Neuronal stem cell (in vitro differentiated cells): ENCODE measurements around the gene GRAMD4.

Source experiments
- DNase-seq: peaks from one replicate; pipeline ENCODE4 v3.0.0-alpha.2; 2013; ENCODE audit warnings: low spot score
- H2AFZ ChIP-seq: one replicate; pipeline ENCODE4 v1.6.1; 2013; ENCODE audit warnings: mild to moderate bottlenecking, low read length, inconsistent platforms
- H2AK5ac ChIP-seq: 2 replicates; pipeline ENCODE4 v1.6.1; 2013; ENCODE audit warnings: low read depth, mild to moderate bottlenecking, inconsistent platforms, low read length, moderate library complexity, mixed read lengths
- H2BK120ac ChIP-seq: 2 replicates; pipeline ENCODE4 v1.6.1; 2013; ENCODE audit warnings: low read depth, mild to moderate bottlenecking, inconsistent platforms, low read length, moderate library complexity, mixed read lengths
- H2BK12ac ChIP-seq: one replicate; pipeline ENCODE4 v1.6.1; 2013; ENCODE audit warnings: low read length, inconsistent platforms
- H2BK15ac ChIP-seq: 2 replicates; pipeline ENCODE4 v1.6.1; 2013; ENCODE audit warnings: mild to moderate bottlenecking, low read length, inconsistent platforms, mixed read lengths
- H2BK5ac ChIP-seq: one replicate; pipeline ENCODE4 v1.6.1; 2013; ENCODE audit warnings: inconsistent platforms, mild to moderate bottlenecking, low read length, moderate library complexity
- H3K14ac ChIP-seq: one replicate; pipeline ENCODE4 v1.6.1; 2013; ENCODE audit warnings: low read length, inconsistent platforms
- H3K18ac ChIP-seq: 2 replicates; pipeline ENCODE4 v1.6.1; 2013; ENCODE audit warnings: low read length, inconsistent platforms
- H3K23ac ChIP-seq: 2 replicates; pipeline ENCODE4 v1.6.1; 2013; ENCODE audit warnings: low read depth, mild to moderate bottlenecking, mixed read lengths, low read length, inconsistent platforms; ENCODE audit not compliant: poor library complexity
- H3K27ac ChIP-seq: replicated peaks from 3 replicates; pipeline ENCODE4 v1.5.1; 2013; ENCODE audit warnings: low read length, inconsistent platforms
- H3K27me3 ChIP-seq, 3 experiments: 2 replicates each; pipeline ENCODE4 v1.6.1; 2013; ENCODE audit warnings: low read length in 3 of 3, mild to moderate bottlenecking in 2 of 3, inconsistent platforms in 1 of 3, low read depth in 1 of 3, mixed read lengths in 1 of 3, moderate library complexity in 1 of 3; ENCODE audit not compliant: control insufficient read depth in 3 of 3, insufficient read depth in 3 of 3
- H3K36me3 ChIP-seq, 2 donors: replicated peaks in 1 of 2; 2 replicates each; pipeline ENCODE4 v1.6.1; 2013; ENCODE audit warnings: low read length in 2 of 2; ENCODE audit not compliant: control insufficient read depth in 2 of 2, insufficient read depth in 2 of 2
- H3K4ac ChIP-seq: 2 replicates; pipeline ENCODE4 v1.6.1; 2013; ENCODE audit warnings: inconsistent platforms, mild to moderate bottlenecking, low read length, moderate library complexity
- H3K4me1 ChIP-seq, 2 donors: 1 replicate in 1 of 2; 2 replicates in 1 of 2; pipeline ENCODE4 v1.6.1; 2013; ENCODE audit warnings: low read length in 2 of 2, low read depth in 1 of 2; ENCODE audit not compliant: control insufficient read depth in 2 of 2, insufficient read depth in 1 of 2
- H3K4me2 ChIP-seq: one replicate; pipeline ENCODE4 v1.6.1; 2013; ENCODE audit warnings: mild to moderate bottlenecking, low read length, inconsistent platforms; ENCODE audit not compliant: insufficient read depth, poor library complexity, severe bottlenecking
- H3K4me3 ChIP-seq, 2 donors: 2 replicates each; pipeline ENCODE4 v1.5.1; 2013; ENCODE audit warnings: low read length in 2 of 2, mild to moderate bottlenecking in 2 of 2, inconsistent platforms in 1 of 2, moderate library complexity in 1 of 2
- H3K79me1 ChIP-seq: one replicate; pipeline ENCODE4 v1.6.1; 2013; ENCODE audit warnings: low read depth, mild to moderate bottlenecking, inconsistent platforms, low read length, moderate library complexity
- H3K9ac ChIP-seq: one replicate; pipeline ENCODE4 v1.6.1; 2013; ENCODE audit warnings: mild to moderate bottlenecking, low read depth, low read length, inconsistent platforms; ENCODE audit not compliant: poor library complexity
- H3K9me3 ChIP-seq, 2 donors: replicated peaks in 1 of 2; 2 replicates each; pipeline versions ENCODE3 to v1.6.1; 2013; ENCODE audit warnings: low read length in 2 of 2, mild to moderate bottlenecking in 2 of 2, inconsistent platforms in 1 of 2, low read depth in 1 of 2, mixed read lengths in 1 of 2, moderate library complexity in 1 of 2; ENCODE audit not compliant: control insufficient read depth in 2 of 2, insufficient read depth in 1 of 2
- H4K8ac ChIP-seq: one replicate; pipeline ENCODE4 v1.6.1; 2013; ENCODE audit warnings: low read depth, mild to moderate bottlenecking, inconsistent platforms, low read length, moderate library complexity
- H4K91ac ChIP-seq: one replicate; pipeline ENCODE4 v1.6.1; 2013; ENCODE audit warnings: low read length, low read depth, mild to moderate bottlenecking, inconsistent platforms; ENCODE audit not compliant: poor library complexity
- WGBS, 2 donors: extraction: QIAGEN DNeasy Blood & Tissue Kit; methylation state at CpG; one replicate each; pipeline ENCODE4 v1.1.7; 2013; ENCODE audit warnings: missing lambda C conversion rate in 2 of 2, mixed read lengths in 1 of 2; ENCODE audit not compliant: insufficient read length in 2 of 2, insufficient replicate concordance in 1 of 2; ENCODE audit errors: extremely low coverage in 2 of 2; 5-methylcytosine and 5-hydroxymethylcytosine counted together

GRAMD4 gene

GRCh38 chr22:46662226-46662625 lies 42.0 kb downstream of the GRAMD4 start:
- Histone ChIP-seq H2BK120ac (no peak overlapping the region), H3K4me3 (no peak overlapping the region), H3K27me3 (no peaks in the 10 kb centered on the region), H3K27ac (no peak overlapping the region), H2BK15ac (no peak overlapping the region), H4K8ac (no peak overlapping the region), H2BK12ac (no peak overlapping the region), H3K9ac (no peak overlapping the region), H3K9me3 (no peaks in the 10 kb centered on the region), H3K4ac (no peak overlapping the region), H2AK5ac (no peak overlapping the region), H3K4me2 (no peak overlapping the region), H3K23ac (no peak overlapping the region), H2AFZ (no peak overlapping the region), H3K36me3 (peaks cover 0 to 17% of the 10 kb centered on the region in 2 donors), H4K91ac (no peak overlapping the region), H3K14ac (no peak overlapping the region), H2BK5ac (no peak overlapping the region), H3K18ac (peak overlapping the region; percentile 51), H3K79me1 (no peaks in the 10 kb centered on the region), H3K4me1 (no peaks in the 10 kb centered on the region)
- DNase-seq = no peak
- WGBS, 2 donors = no CpG with 5 or more reads among the region's 15 CpGs

- Histone ChIP-seq H3K4me3 (no peak overlapping the region), H2AFZ (no peak overlapping the region), H3K4me1 (no peaks in the 10 kb centered on the region), H3K36me3 (peaks cover 3 to 24% of the 10 kb centered on the region in 2 donors), H2BK5ac (peak overlapping the region; percentile 75), H3K27me3 (no peaks in the 10 kb centered on the region), H4K8ac (no peak overlapping the region), H3K4ac (no peak overlapping the region), H3K27ac (no peak overlapping the region), H4K91ac (no peak overlapping the region), H3K9ac (no peak overlapping the region), H3K14ac (peak overlapping the region; percentile 21), H2AK5ac (peak overlapping the region; percentile 46), H2BK120ac (no peak overlapping the region), H3K18ac (peak overlapping the region; percentile 57), H2BK12ac (no peak overlapping the region), H3K4me2 (no peak overlapping the region), H3K9me3 (no peaks in the 10 kb centered on the region), H2BK15ac (no peak overlapping the region), H3K23ac (no peak overlapping the region), H3K79me1 (no peaks in the 10 kb centered on the region)
- no peak for DNase-seq
- WGBS, 2 donors = no CpG with 5 or more reads among the region's 26 CpGs
Measured at GRCh38 chr22:46663001-46663400, 42.8 kb downstream of the GRAMD4 start.

- H2AFZ ChIP-seq = no peak overlapping the region
- H4K8ac ChIP-seq = no peak overlapping the region
- DNase-seq = no peak
- no peak overlapping the region for H2BK15ac ChIP-seq
- no peak overlapping the region for H2BK120ac ChIP-seq
- no CpG with 5 or more reads among the region's 28 CpGs for WGBS, 2 donors
- no peak overlapping the region for H4K91ac ChIP-seq
- peak overlapping the region; percentile 75 for H2BK5ac ChIP-seq
- H3K27ac ChIP-seq = no peak overlapping the region
- no peak overlapping the region for H2AK5ac ChIP-seq
- no peak overlapping the region for H3K4me2 ChIP-seq
- peak overlapping the region; percentile 82 for H3K14ac ChIP-seq
- H3K9me3 ChIP-seq = no peaks in the 10 kb centered on the region
- no peaks in the 10 kb centered on the region for H3K27me3 ChIP-seq
- no peak overlapping the region for H3K4ac ChIP-seq
- peaks cover 3 to 29% of the 10 kb centered on the region in 2 donors for H3K36me3 ChIP-seq
- no peak overlapping the region for H3K9ac ChIP-seq
- no peak overlapping the region for H3K4me3 ChIP-seq
- H2BK12ac ChIP-seq = no peak overlapping the region
- H3K79me1 ChIP-seq = no peaks in the 10 kb centered on the region
- no peaks in the 10 kb centered on the region for H3K4me1 ChIP-seq
- H3K18ac ChIP-seq = peak overlapping the region; percentile 71
- H3K23ac ChIP-seq = no peak overlapping the region
Measured at GRCh38 chr22:46663436-46664100, 43.4 kb downstream of the GRAMD4 start.

GRCh38 chr22:46664301-46664855 lies 44.2 kb downstream of the GRAMD4 start:
- Histone ChIP-seq H2AK5ac (no peak overlapping the region), H4K91ac (no peak overlapping the region), H3K9me3 (no peaks in the 10 kb centered on the region), H3K18ac (peak overlapping the region; percentile 48), H3K23ac (no peak overlapping the region), H3K4me2 (no peak overlapping the region), H3K27me3 (no peaks in the 10 kb centered on the region), H3K27ac (no peak overlapping the region), H3K79me1 (peaks cover 1% of the 10 kb centered on the region), H2AFZ (no peak overlapping the region), H2BK5ac (no peak overlapping the region), H4K8ac (no peak overlapping the region), H3K36me3 (peaks cover 8 to 36% of the 10 kb centered on the region in 2 donors), H2BK120ac (no peak overlapping the region), H2BK15ac (no peak overlapping the region), H3K4me3 (no peak overlapping the region), H3K4ac (no peak overlapping the region), H3K4me1 (no peaks in the 10 kb centered on the region), H3K14ac (peak overlapping the region; percentile 17), H2BK12ac (no peak overlapping the region), H3K9ac (peak overlapping the region; percentile 30)
- no peak for DNase-seq
- no CpG with 5 or more reads among the region's 13 CpGs for WGBS, 2 donors
